GM12874 (cell line): ENCODE measurements around the gene SND1.

Experiments
- TF ChIP-seq, protein P1 (sequence below): IDR thresholded peaks from 2 replicates; pipeline ENCODE4 v1.5.1; 2011; ENCODE audit warnings: low read depth, mild to moderate bottlenecking, control low read depth, low read length, moderate library complexity; ENCODE audit not compliant: insufficient read depth

SND1 gene

DNA sequence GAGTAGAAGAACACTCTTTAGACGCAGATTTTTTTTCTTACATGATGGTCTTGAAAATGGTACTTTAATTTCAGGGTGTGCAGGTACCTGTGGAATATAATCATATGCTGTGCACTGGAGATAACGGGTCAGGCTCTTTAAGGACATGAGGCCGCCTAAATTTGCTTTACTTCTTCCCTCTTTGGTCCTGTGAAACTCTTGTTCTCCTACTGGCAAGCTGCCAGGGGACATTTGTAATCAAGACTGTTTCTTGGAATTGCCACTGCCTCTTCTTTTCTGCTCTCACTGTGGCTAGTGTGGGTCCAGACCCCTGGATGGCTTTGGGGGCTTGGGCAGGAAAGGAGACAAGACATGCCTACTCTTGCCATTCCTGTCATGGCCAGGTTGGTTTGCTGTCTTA lies 146.0 kb downstream of the SND1 start:
- TF ChIP-seq, protein P1, sequence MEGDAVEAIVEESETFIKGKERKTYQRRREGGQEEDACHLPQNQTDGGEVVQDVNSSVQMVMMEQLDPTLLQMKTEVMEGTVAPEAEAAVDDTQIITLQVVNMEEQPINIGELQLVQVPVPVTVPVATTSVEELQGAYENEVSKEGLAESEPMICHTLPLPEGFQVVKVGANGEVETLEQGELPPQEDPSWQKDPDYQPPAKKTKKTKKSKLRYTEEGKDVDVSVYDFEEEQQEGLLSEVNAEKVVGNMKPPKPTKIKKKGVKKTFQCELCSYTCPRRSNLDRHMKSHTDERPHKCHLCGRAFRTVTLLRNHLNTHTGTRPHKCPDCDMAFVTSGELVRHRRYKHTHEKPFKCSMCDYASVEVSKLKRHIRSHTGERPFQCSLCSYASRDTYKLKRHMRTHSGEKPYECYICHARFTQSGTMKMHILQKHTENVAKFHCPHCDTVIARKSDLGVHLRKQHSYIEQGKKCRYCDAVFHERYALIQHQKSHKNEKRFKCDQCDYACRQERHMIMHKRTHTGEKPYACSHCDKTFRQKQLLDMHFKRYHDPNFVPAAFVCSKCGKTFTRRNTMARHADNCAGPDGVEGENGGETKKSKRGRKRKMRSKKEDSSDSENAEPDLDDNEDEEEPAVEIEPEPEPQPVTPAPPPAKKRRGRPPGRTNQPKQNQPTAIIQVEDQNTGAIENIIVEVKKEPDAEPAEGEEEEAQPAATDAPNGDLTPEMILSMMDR = no peak

DNA sequence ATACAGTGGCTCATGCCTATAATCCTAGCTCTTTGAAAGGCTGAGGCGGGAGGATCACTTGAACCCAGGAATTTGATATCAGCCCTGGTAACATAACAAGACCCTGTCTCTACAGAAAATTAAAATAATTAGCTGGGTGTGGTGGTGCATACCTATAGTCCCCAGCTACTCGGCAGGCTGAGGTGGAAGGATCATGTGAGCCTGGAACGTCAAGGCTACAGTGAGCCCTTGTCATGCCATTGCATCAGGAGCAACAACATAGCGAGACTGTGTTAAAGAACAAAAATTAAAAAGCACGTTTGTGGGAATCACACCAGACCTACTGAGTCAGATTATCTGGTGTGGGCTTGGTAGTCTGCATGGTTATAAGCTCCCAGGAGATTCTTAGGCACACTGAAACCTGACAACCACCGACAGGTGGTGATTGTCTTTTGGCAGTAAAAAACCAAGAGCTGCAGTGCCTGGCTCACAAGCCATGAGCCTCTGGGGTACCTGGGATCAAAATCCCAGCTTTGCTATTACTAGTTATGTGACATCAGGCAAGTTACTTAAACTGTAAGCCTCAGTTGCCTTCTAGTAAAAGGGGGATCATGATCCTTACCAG lies 146.9 kb downstream of the SND1 start:
- TF ChIP-seq, protein P1 = no peak

DNA sequence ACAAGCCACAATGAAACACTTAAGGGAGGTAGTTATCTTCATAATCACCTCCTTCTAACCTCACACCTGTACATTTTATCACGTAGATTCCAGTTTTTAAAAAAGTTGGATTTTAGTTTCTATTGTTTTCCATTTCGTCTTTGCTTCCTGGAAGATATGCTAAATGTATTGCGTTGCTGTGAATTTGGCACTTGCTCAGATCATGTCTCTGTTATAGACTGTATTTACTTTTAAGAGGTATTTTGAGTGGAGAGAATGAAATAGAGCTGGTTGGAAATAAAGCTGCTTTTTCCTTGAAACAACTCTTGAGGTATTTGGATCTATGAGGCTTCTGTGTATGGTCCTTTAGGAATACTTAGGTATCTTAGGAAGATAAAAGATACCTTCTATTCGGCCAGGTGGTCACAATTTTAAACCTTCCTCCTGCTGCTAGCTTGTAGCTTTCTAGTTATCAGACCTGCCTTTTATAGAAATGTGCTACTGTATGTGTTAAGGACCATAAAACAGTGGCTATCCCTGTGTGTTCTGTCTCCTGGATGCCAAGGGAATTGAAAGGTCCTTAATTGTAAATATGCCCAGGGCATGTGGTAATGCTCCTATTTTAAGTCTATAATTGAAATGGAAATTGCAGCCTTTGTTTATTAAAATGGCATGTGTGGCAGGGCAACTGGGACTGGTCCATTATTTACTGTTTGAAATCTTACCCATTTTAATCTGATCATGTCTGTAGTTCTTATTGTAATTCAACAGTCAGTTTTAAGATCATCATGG lies 147.7 kb downstream of the SND1 start:
- TF ChIP-seq, protein P1 = no peak

DNA sequence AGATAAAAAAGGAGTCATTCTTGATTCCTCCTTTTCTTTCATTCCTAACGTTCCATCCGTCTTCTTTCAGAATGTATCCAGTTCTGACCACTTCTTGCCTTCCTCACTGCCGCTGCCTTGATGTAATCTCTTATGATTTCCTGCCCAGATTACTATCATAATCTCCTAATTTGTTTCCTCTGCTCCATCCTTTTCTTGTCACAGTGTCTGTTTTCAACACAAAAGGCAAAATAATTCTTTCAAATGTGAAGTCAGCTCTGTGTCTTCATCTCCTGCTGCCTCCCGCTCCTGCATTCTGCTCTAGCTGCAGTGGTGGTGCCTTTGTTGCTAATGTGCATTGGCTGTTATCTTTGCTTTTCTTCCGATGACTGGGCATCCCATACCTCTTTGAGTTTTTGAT lies 150.9 kb downstream of the SND1 start:
- TF ChIP-seq, protein P1 = no peak

DNA sequence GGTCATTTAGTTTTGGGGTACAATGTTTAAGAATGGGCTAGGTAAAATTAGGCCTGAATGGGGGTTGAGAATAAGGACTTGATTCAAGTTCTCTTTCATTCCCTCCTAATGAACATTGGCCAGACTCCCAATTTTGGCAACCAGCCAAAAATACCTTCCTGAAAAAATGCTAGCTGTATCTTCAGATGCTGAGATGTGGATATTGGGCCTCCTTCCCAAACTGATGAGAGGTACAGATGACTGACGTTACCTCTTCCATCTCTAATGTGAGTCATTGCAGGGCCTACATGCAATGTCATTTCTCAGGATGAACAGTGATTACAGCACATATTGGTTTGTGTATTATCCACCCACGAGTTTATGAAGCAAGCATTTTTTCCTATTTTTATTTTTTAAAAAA lies 151.6 kb downstream of the SND1 start:
- TF ChIP-seq, protein P1 = no peak

DNA sequence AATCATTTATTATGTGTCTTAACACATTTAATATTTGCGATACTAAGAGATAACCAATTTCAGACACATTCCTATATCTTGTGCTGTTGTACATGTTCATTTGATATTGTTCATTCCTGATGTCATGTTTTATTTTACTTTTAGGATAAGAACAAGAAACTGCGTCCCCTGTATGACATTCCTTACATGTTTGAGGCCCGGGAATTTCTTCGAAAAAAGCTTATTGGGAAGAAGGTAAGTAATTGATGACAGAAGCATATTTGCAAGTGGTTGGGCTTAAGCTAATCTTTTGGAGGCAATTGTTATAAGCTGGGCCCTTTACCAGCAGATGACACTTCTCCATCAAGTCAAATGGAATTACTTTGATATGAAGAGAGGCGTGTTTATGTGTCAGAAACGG lies 155.3 kb downstream of the SND1 start:
- TF ChIP-seq, protein P1 = no peak

DNA sequence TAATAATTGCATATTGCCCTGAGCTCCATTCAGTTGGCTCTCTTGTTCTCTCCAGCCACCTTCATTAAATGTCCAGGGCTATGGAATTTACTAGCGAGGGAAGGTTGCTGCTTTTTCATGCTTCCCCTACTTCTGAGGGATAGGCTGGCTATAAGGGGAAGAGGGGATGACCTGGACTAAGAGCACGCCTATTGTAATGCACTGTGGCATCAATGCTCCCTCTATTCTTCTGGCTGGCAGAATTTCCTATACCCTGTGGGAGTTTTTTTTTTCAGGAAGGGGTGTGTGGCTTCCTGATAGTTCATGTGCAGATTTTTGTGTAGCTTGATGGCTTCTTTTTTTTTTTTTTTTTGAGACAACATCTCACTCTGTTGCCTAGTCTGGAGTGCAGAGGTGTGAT lies 155.8 kb downstream of the SND1 start:
- TF ChIP-seq, protein P1 = no peak
